ENCODE data around the gene YPEL2. TPM values are rescaled to one million over a fixed set of nuclear protein-coding genes. Genes with fewer than 3 reads are reported as not detected.

The YPEL2 gene
- total and polyA plus RNA-seq, 9 donors: 6.6 to 28.1 (median 10.6) TPM

DNA sequence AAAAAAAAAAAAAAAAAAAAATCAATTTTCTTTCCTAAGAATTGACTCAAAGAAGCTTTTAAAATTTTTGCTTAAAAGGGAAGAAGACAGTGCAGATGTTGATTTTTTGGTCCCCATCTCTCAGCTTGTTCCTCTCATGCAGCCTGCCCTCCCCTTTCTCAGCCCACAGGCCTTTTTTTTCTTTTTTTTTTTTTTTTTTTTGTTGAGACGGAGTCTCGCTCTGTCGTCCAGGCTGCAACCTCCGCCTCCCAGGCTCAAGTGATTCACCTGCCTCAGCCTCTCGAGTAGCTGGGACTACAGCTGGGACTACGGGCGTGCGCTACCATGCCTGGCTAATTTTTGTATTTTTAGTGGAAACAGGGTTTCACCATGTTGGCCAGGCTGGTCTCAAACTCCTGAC lies 17.7 kb downstream of the YPEL2 start:
- Histone ChIP-seq H3K9me3 (no peaks in the 10 kb centered on the region), H3K27ac (no peak overlapping the region), H3K36me3 (no peaks in the 10 kb centered on the region), H3K27me3 (no peaks in the 10 kb centered on the region), H3K4me1 (ENCODE audit: insufficient read depth) (peaks cover 4% of the 10 kb centered on the region), H3K4me3 (no peak overlapping the region)
- intact Hi-C loops (cut with DNase I): no loop called here
- 89 to 92% (median 92%) methylated on average over 8 of the region's 8 CpGs for WGBS, 3 donors
- TF ChIP-seq, protein P1, sequence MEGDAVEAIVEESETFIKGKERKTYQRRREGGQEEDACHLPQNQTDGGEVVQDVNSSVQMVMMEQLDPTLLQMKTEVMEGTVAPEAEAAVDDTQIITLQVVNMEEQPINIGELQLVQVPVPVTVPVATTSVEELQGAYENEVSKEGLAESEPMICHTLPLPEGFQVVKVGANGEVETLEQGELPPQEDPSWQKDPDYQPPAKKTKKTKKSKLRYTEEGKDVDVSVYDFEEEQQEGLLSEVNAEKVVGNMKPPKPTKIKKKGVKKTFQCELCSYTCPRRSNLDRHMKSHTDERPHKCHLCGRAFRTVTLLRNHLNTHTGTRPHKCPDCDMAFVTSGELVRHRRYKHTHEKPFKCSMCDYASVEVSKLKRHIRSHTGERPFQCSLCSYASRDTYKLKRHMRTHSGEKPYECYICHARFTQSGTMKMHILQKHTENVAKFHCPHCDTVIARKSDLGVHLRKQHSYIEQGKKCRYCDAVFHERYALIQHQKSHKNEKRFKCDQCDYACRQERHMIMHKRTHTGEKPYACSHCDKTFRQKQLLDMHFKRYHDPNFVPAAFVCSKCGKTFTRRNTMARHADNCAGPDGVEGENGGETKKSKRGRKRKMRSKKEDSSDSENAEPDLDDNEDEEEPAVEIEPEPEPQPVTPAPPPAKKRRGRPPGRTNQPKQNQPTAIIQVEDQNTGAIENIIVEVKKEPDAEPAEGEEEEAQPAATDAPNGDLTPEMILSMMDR (IDR thresholded peaks at IDR 0.05): no peak
- TF ChIP-seq POLR2A (IDR thresholded peaks at IDR 0.05) (no peak), EP300 (IDR thresholded peaks at IDR 0.05) (no peak)
- DNase-seq: no peak

GRCh38 chr17:59353106-59353854 lies 21.8 kb downstream of the YPEL2 start:
- DNase-seq: no peak
- Histone ChIP-seq H3K27me3 (no peaks in the 10 kb centered on the region), H3K27ac (no peak overlapping the region), H3K4me3 (no peak overlapping the region), H3K4me1 (ENCODE audit: insufficient read depth) (peaks cover 10% of the 10 kb centered on the region), H3K9me3 (no peaks in the 10 kb centered on the region), H3K36me3 (no peaks in the 10 kb centered on the region)
- WGBS, 3 donors: 94 to 96% (median 95%) methylated on average over 16 of the region's 16 CpGs
- intact Hi-C loops (cut with DNase I): no loop called here
- TF ChIP-seq, protein P1 (IDR thresholded peaks at IDR 0.05): no peak
- TF ChIP-seq POLR2A (IDR thresholded peaks at IDR 0.05) (no peak), EP300 (IDR thresholded peaks at IDR 0.05) (no peak)

DNA sequence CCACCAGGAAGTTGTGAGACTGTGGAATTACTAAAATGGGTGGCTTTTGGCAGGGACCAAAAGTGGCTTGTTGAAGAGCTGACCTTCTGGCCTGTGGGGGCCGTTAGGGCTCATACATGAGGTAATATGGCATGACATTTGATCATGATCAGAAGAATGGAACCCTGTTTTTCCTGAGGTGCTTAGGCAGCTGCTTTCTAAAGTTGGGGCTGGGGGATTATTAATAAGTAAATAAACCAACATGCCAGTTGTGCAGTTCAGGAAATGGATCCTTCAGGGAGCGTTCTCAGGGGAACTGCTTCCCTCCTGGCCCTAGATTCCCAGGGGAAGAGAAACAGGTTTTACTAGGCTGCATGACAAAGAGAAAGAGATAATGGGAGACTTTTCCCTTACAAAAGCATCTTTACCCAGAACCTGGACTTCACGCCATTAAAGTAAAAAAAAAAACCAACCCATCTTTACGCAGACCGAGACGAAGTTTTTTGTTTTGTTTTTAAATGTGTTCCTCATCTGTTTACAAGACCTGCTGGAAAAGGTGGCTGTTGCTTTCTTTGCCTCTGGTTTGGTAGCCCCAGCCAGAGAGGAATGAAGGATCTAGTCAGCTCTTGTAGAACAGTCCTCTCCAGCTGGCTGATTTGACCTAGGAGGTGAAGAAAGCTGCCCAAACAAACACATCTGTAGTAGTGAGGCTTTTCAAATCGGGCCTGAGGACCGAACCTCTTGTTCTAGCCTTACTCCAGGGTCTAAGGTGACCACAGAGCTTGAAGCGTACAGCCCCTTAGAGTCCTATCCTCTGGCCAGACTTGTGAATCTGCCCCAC lies 22.7 kb downstream of the YPEL2 start:
- Histone ChIP-seq H3K4me1 (ENCODE audit: insufficient read depth) (peaks cover 10% of the 10 kb centered on the region), H3K4me3 (no peak overlapping the region), H3K27me3 (no peaks in the 10 kb centered on the region), H3K9me3 (no peaks in the 10 kb centered on the region), H3K36me3 (no peaks in the 10 kb centered on the region), H3K27ac (no peak overlapping the region)
- intact Hi-C loops (cut with DNase I): no loop called here
- TF ChIP-seq, protein P1 (IDR thresholded peaks at IDR 0.05): no peak
- TF ChIP-seq POLR2A (IDR thresholded peaks at IDR 0.05) (no peak), EP300 (IDR thresholded peaks at IDR 0.05) (no peak)
- 37 to 54% (median 52%) methylated on average over 9 of the region's 9 CpGs for WGBS, 3 donors
- no peak for DNase-seq

DNA sequence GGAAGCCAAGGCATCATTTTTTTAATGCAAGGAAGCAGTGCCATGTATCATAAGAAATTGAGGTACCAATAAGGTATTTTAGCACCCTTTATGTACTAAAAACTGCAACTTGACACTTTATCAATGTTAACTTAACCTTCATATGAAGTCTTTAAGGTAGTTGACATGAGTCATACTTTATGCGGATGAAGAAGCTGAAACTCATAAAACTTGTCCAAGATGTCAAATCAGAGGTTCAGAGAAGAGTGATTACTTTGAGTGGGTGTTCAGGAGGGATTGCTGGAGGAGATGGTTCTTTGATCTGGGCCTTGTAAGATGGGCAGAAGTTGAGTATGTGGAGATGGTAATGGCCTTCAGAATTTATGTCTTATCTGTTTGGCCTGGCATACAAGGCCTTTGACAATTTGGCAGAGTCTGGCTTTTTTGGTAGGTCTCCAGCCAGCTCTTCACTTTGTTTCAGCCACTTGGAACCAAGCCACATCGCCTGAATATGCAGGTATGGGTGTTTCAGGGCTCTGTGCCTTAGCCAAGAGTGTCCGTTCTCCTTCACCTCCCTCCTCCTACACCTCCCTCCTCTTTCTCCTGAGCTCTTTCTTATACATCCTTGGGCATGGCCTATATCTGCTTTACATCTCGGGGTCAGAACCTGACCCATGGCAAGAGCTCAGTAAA lies 23.7 kb downstream of the YPEL2 start:
- TF ChIP-seq POLR2A (IDR thresholded peaks at IDR 0.05) (no peak), EP300 (IDR thresholded peaks at IDR 0.05) (no peak)
- TF ChIP-seq, protein P1 (IDR thresholded peaks at IDR 0.05): no peak
- Histone ChIP-seq H3K4me1 (ENCODE audit: insufficient read depth) (peaks cover 10% of the 10 kb centered on the region), H3K4me3 (no peak overlapping the region), H3K27ac (no peak overlapping the region), H3K36me3 (no peaks in the 10 kb centered on the region), H3K27me3 (no peaks in the 10 kb centered on the region), H3K9me3 (no peaks in the 10 kb centered on the region)
- 86 to 93% (median 92%) methylated on average over 4 of the region's 4 CpGs for WGBS, 3 donors
- intact Hi-C loops (cut with DNase I): no loop called here
- DNase-seq: no peak
